ENCODE data around the gene ANKS1A.

Gene ANKS1A

GRCh38 chr6:35025232-35026188, 136.5 kb downstream of the ANKS1A start:
- no peak for DNase-seq

GRCh38 chr6:35026434-35027222, 137.6 kb downstream of the ANKS1A start:
- no peak for DNase-seq

GRCh38 chr6:35027807-35028206, 138.8 kb downstream of the ANKS1A start:
- no peak for DNase-seq

- no peak for DNase-seq
Measured at GRCh38 chr6:35028781-35029769, 140.0 kb downstream of the ANKS1A start.

- no peak for DNase-seq
Measured at GRCh38 chr6:35030099-35030498, 141.0 kb downstream of the ANKS1A start.

GRCh38 chr6:35031611-35032529, 142.8 kb downstream of the ANKS1A start:
- no peak for DNase-seq

GRCh38 chr6:35033683-35034082, 144.6 kb downstream of the ANKS1A start:
- DNase-seq = no peak

GRCh38 chr6:35034411-35035191, 145.5 kb downstream of the ANKS1A start:
- no peak for DNase-seq

- DNase-seq = no peak
Measured at GRCh38 chr6:35035481-35036030, 146.5 kb downstream of the ANKS1A start.

GRCh38 chr6:35036059-35036827, 147.2 kb downstream of the ANKS1A start:
- DNase-seq = peak; percentile 26

GRCh38 chr6:35036828-35037663, 148.0 kb downstream of the ANKS1A start:
- DNase-seq = no peak

GRCh38 chr6:35037664-35038038, 148.6 kb downstream of the ANKS1A start:
- no peak for DNase-seq

GRCh38 chr6:35038076-35038475, 149.0 kb downstream of the ANKS1A start:
- DNase-seq = no peak

- DNase-seq = no peak
Measured at GRCh38 chr6:35040398-35040797, 151.3 kb downstream of the ANKS1A start.

GRCh38 chr6:35041086-35041861, 152.2 kb downstream of the ANKS1A start:
- no peak for DNase-seq

- no peak for DNase-seq
Measured at GRCh38 chr6:35042031-35042815, 153.2 kb downstream of the ANKS1A start.
